MCF 10A (cell line): ENCODE data around the gene CPSF6. TPM values are rescaled to one million over a fixed set of nuclear protein-coding genes. Genes with fewer than 3 reads are reported as not detected.

Experiments
- BruUV-seq: library from RNA; stranded (reverse); fragments of 400-500 nt; replicated peaks from 2 replicates; lab custom pipeline; 2021; lab: Mats Ljungman, UMichigan
- CTCF ChIA-PET: fragments of 300-600 bp; sonication (Branson Sonifier 250); formaldehyde crosslinking; extraction: SDS; loops from one replicate; lab custom pipeline; 2021; ENCODE audit warnings: antibody characterized with exemption, inconsistent platforms; lab: Yijun Ruan, JAX
- POLR2A ChIA-PET: fragments of 300-600, 350-650 bp; sonication (Branson Sonifier 250); formaldehyde crosslinking; extraction: SDS; loops from one replicate; lab custom pipeline; 2020; ENCODE audit warnings: antibody characterized with exemption, inconsistent platforms; lab: Yijun Ruan, JAX
- DNase-seq: peaks from one replicate; pipeline ENCODE4 v3.0.0-alpha.2; 2018; ENCODE audit not compliant: unreplicated experiment
- H3K27ac Mint-ChIP-seq: one replicate; pipeline ENCODE4 v1.8.0; 2022; ENCODE audit warnings: mild to moderate bottlenecking, low read depth, mixed read lengths; ENCODE audit not compliant: unreplicated experiment
- H3K27me3 Mint-ChIP-seq: one replicate; pipeline ENCODE4 v1.8.0; 2022; ENCODE audit warnings: mixed read lengths; ENCODE audit not compliant: insufficient read depth, unreplicated experiment
- H3K36me3 Mint-ChIP-seq: one replicate; pipeline ENCODE4 v1.8.0; 2022; ENCODE audit warnings: mild to moderate bottlenecking, moderate library complexity, mixed read lengths; ENCODE audit not compliant: insufficient read depth, unreplicated experiment
- H3K4me1 Mint-ChIP-seq: one replicate; pipeline ENCODE4 v1.8.0; 2022; ENCODE audit warnings: mixed read lengths; ENCODE audit not compliant: insufficient read depth, unreplicated experiment
- H3K4me3 Mint-ChIP-seq: one replicate; pipeline ENCODE4 v1.8.0; 2022; ENCODE audit warnings: mild to moderate bottlenecking, moderate library complexity, mixed read lengths; ENCODE audit not compliant: unreplicated experiment
- H3K9me3 Mint-ChIP-seq: one replicate; pipeline ENCODE4 v1.8.0; 2022; ENCODE audit warnings: mixed read lengths; ENCODE audit not compliant: unreplicated experiment
- CTCF ChIP-seq: fragments of 200-600 bp; IDR thresholded peaks from one replicate; pipeline ENCODE4 v1.8.0; 2022; ENCODE audit warnings: antibody characterized with exemption, mild to moderate bottlenecking; ENCODE audit not compliant: unreplicated experiment
- intact Hi-C: fragments of 100-400 bp; cut with micrococcal nuclease; formaldehyde crosslinking; loops from 2 replicates; pipeline ENCODE4 v1.14.1; 2022
- total RNA-seq: library from RNA; stranded (reverse); gene quantifications from 2 replicates; pipeline ENCODE4 v1.2.3, GENCODE V29; 2022

The CPSF6 gene
- total RNA-seq, 1 experiment from 2014 or later: 58.9 TPM

- CTCF ChIA-PET: no interaction called here
- POLR2A ChIA-PET: interaction anchor here (1.2 kb wide), 1 partner anchor 23 kb away, joined by 4 read pairs; no protein-coding TSS in a partner anchor
Measured at GRCh38 chr12:69210661-69211060, 28.7 kb upstream of the CPSF6 start.

GRCh38 chr12:69211160-69211559 is 28.2 kb upstream of the CPSF6 start:
- no peak overlapping the region for H3K4me3 Mint-ChIP-seq
- no peaks in the 10 kb centered on the region for H3K27me3 Mint-ChIP-seq
- H3K27ac Mint-ChIP-seq: no peak overlapping the region
- no peak for TF ChIP-seq CTCF
- DNase-seq: no peak
- ChIA-PET POLR2A (no interaction called here), CTCF (no interaction called here)
- BruUV-seq: no TSS peak
- H3K9me3 Mint-ChIP-seq: peaks cover 6% of the 10 kb centered on the region
- H3K4me1 Mint-ChIP-seq: no peaks in the 10 kb centered on the region
- no peaks in the 10 kb centered on the region for H3K36me3 Mint-ChIP-seq
- intact Hi-C loops: no loop called here

More at GRCh38 chr12:69210661-69211060, 28.7 kb upstream of the CPSF6 start:
- intact Hi-C loops: no loop called here
- no peaks in the 10 kb centered on the region for H3K27me3 Mint-ChIP-seq
- no peaks in the 10 kb centered on the region for H3K4me1 Mint-ChIP-seq
- H3K27ac Mint-ChIP-seq: no peak overlapping the region
- H3K4me3 Mint-ChIP-seq: no peak overlapping the region
- no peak for DNase-seq
- no peaks in the 10 kb centered on the region for H3K36me3 Mint-ChIP-seq
- H3K9me3 Mint-ChIP-seq: peaks cover 6% of the 10 kb centered on the region
- no TSS peak for BruUV-seq
- no peak for TF ChIP-seq CTCF

- CTCF ChIA-PET: interaction anchor here (0.5 to 1.2 kb wide), 2 partner anchors 56 to 394 kb away, joined by 3 to 4 read pairs; no protein-coding TSS in a partner anchor
- Mint-ChIP-seq H3K4me1 (no peaks in the 10 kb centered on the region), H3K9me3 (peaks cover 6% of the 10 kb centered on the region)
Measured at GRCh38 chr12:69214169-69214568, 25.2 kb upstream of the CPSF6 start.

More at GRCh38 chr12:69214169-69214568, 25.2 kb upstream of the CPSF6 start:
- Mint-ChIP-seq H3K4me3 (no peak overlapping the region), H3K36me3 (no peaks in the 10 kb centered on the region), H3K27me3 (no peaks in the 10 kb centered on the region), H3K27ac (no peak overlapping the region)
- no TSS peak for BruUV-seq
- POLR2A ChIA-PET: interaction anchor here (0.9 to 1.2 kb wide), 2 partner anchors 18 to 25 kb away, joined by 3 read pairs; partner anchors contain the start of gene CPSF6
- intact Hi-C loops: no loop called here
- no peak for DNase-seq
- no peak for TF ChIP-seq CTCF
